Measurements from ENCODE around the gene MME. TPM values are rescaled to one million over a fixed set of nuclear protein-coding genes. Genes with fewer than 3 reads are reported as not detected.
"Not testable (repeated sequence)": the region's sequence is repeated elsewhere in the genome, so short reads cannot be mapped to it uniquely, and the experiment has no call there.

Gene MME
- total and polyA plus RNA-seq, 2 of the 8 experiments (the other 6 are each of a cell fraction or from before 2014, with no cell fraction given): 5.0 to 39.6 TPM

GRCh38 chr3:155134311-155134710 is 54.2 kb downstream of the MME start:
- H3K79me2 ChIP-seq (ENCODE audit: control insufficient read depth in 1 of 2, insufficient read depth in 2 of 2, low read length in 2 of 2); FAIRE-seq; H2BK5ac ChIP-seq (ENCODE audit: low read depth, low read length); H2BK12ac ChIP-seq (ENCODE audit: low read depth, low read length); H4K91ac ChIP-seq (replicated peaks; ENCODE audit: insufficient read length, low read length); POLR2A ChIA-PET (ENCODE audit: partially characterized antibody); H3K56ac ChIP-seq (replicated peaks; ENCODE audit: insufficient read length, low read depth, low read length); H3K4me3 ChIP-seq (ENCODE audit: extremely low read depth in 1 of 4, insufficient read depth in 2 of 4, low read depth in 3 of 4, low read length in 4 of 4); H3K9ac ChIP-seq (replicated peaks in 1 of 4; ENCODE audit: extremely low read depth in 1 of 4, low read depth in 3 of 4, low read length in 3 of 4); H3K23me2 ChIP-seq (ENCODE audit: low read depth, low read length); H2BK20ac ChIP-seq (ENCODE audit: low read length); H3K4ac ChIP-seq (replicated peaks; ENCODE audit: insufficient read length, low read depth, low read length); H2BK15ac ChIP-seq (ENCODE audit: low read length); H4K20me1 ChIP-seq (replicated peaks in 1 of 2; ENCODE audit: control insufficient read depth in 1 of 2, insufficient read depth in 2 of 2, low read length in 2 of 2); H2AFZ ChIP-seq (ENCODE audit: low read length); H3K23ac ChIP-seq (ENCODE audit: insufficient read length); CTCF ChIA-PET (ENCODE audit: partially characterized antibody); H2AK5ac ChIP-seq (ENCODE audit: low read depth, low read length); H3K27me3 ChIP-seq (replicated peaks in 1 of 4; ENCODE audit: control insufficient read depth in 3 of 4, extremely low read depth in 1 of 4, insufficient read depth in 3 of 4, low read length in 3 of 4); DNase-seq (ENCODE audit: low read depth in 1 of 2, low spot score in 2 of 2); H3K27ac ChIP-seq (ENCODE audit: low read depth, low read length); H3K18ac ChIP-seq (ENCODE audit: extremely low read depth, low read length); H4K8ac ChIP-seq (ENCODE audit: extremely low read depth, insufficient read depth, low read length); H3K79me1 ChIP-seq (ENCODE audit: low read depth, low read length); H4K5ac ChIP-seq (ENCODE audit: insufficient read length, low read depth, low read length); H3K4me2 ChIP-seq (ENCODE audit: insufficient read depth in 1 of 2, low read depth in 2 of 2, low read length in 2 of 2); H3K4me1 ChIP-seq (replicated peaks in 1 of 4; ENCODE audit: control insufficient read depth in 3 of 4, insufficient read depth in 4 of 4, low read length in 3 of 4); H3K36me3 ChIP-seq (ENCODE audit: control insufficient read depth in 2 of 4, insufficient read depth in 4 of 4, low read length in 3 of 4); H3K9me3 ChIP-seq (ENCODE audit: insufficient read depth in 2 of 2, low read depth in 1 of 2, low read length in 1 of 2); H2BK120ac ChIP-seq (replicated peaks; ENCODE audit: low read depth, low read length); H3K14ac ChIP-seq (ENCODE audit: insufficient read length): not testable (repeated sequence)
- 78% methylated on average over 1 of the region's 1 CpG; no CpG with 5 or more reads in 1 of the 2 experiments for WGBS, 2 experiments (ENCODE audit: extremely low coverage in 1 of 2, insufficient coverage in 1 of 2, insufficient read length in 1 of 2, insufficient replicate concordance in 2 of 2, low coverage in 1 of 2, low lambda C conversion rate in 2 of 2, missing lambda C conversion rate in 1 of 2)

Measured in H1 (cell line).